Neural crest cell (in vitro differentiated cells): ENCODE results near the gene CLMP. TPM values are rescaled to one million over a fixed set of nuclear protein-coding genes. Genes with fewer than 3 reads are reported as not detected.

Experiments
- DNase-seq: peaks from one replicate; pipeline ENCODE4 v3.0.0; 2021; ENCODE audit warnings: low read depth, mixed read lengths, low spot score
- H3K27ac Mint-ChIP-seq: one replicate; pipeline ENCODE4 v1.8.0; 2021; ENCODE audit warnings: mild to moderate bottlenecking, mixed read lengths; ENCODE audit not compliant: unreplicated experiment
- H3K27me3 Mint-ChIP-seq: 2 replicates; pipeline ENCODE4 v1.8.0; 2021; ENCODE audit warnings: low read depth, mild to moderate bottlenecking, mixed read lengths
- H3K36me3 Mint-ChIP-seq: 2 replicates; pipeline ENCODE4 v1.8.0; 2021; ENCODE audit warnings: low read depth, mild to moderate bottlenecking, mixed read lengths
- H3K4me1 Mint-ChIP-seq: 2 replicates; pipeline ENCODE4 v1.8.0; 2021; ENCODE audit warnings: mixed read lengths
- H3K4me3 Mint-ChIP-seq: one replicate; pipeline ENCODE4 v1.8.0; 2021; ENCODE audit warnings: mild to moderate bottlenecking, mixed read lengths
- H3K9me3 Mint-ChIP-seq: 2 replicates; pipeline ENCODE4 v1.8.0; 2021; ENCODE audit warnings: mixed read lengths
- CTCF ChIP-seq: fragments of 200-600 bp; sonication (generic); conservative IDR thresholded peaks from 2 replicates; pipeline ENCODE4 v1.5.0; 2021; ENCODE audit warnings: antibody characterized with exemption, mild to moderate bottlenecking
- total RNA-seq: library from RNA; stranded (reverse); gene quantifications from 2 replicates; pipeline ENCODE4 v1.2.1, GENCODE V29; 2021

CLMP gene
- total RNA-seq, 1 donor from 2014 or later: 4.3 TPM

GRCh38 chr11:123129920-123130319 lies 65.1 kb downstream of the CLMP start:
- Mint-ChIP-seq H3K4me1 (peaks cover 18% of the 10 kb centered on the region), H3K4me3 (no peak overlapping the region), H3K9me3 (no peaks in the 10 kb centered on the region), H3K36me3 (no peaks in the 10 kb centered on the region), H3K27me3 (no peaks in the 10 kb centered on the region), H3K27ac (no peak overlapping the region)
- no peak for DNase-seq
- no peak for TF ChIP-seq CTCF

GRCh38 chr11:123125169-123125568 lies 69.9 kb downstream of the CLMP start:
- DNase-seq: no peak
- peaks cover 11% of the 10 kb centered on the region for H3K4me1 Mint-ChIP-seq
- no peaks in the 10 kb centered on the region for H3K27me3 Mint-ChIP-seq
- no peak overlapping the region for H3K4me3 Mint-ChIP-seq
- no peak overlapping the region for H3K27ac Mint-ChIP-seq
- H3K9me3 Mint-ChIP-seq: no peaks in the 10 kb centered on the region
- no peaks in the 10 kb centered on the region for H3K36me3 Mint-ChIP-seq
- no peak for TF ChIP-seq CTCF

- no peaks in the 10 kb centered on the region for H3K9me3 Mint-ChIP-seq
These were observed 72.2 kb downstream of the CLMP start for GRCh38 chr11:123122852-123123251.

GRCh38 chr11:123122341-123122740 lies 72.7 kb downstream of the CLMP start:
- Mint-ChIP-seq H3K27ac (no peak overlapping the region), H3K4me3 (no peak overlapping the region), H3K9me3 (no peaks in the 10 kb centered on the region), H3K4me1 (peaks cover 5% of the 10 kb centered on the region), H3K27me3 (no peaks in the 10 kb centered on the region), H3K36me3 (no peaks in the 10 kb centered on the region)
- DNase-seq: no peak
- no peak for TF ChIP-seq CTCF

More at GRCh38 chr11:123122852-123123251, 72.2 kb downstream of the CLMP start:
- H3K36me3 Mint-ChIP-seq: no peaks in the 10 kb centered on the region
- no peak for TF ChIP-seq CTCF
- no peaks in the 10 kb centered on the region for H3K27me3 Mint-ChIP-seq
- H3K4me1 Mint-ChIP-seq: peaks cover 5% of the 10 kb centered on the region
- H3K27ac Mint-ChIP-seq: no peak overlapping the region
- no peak for DNase-seq
- no peak overlapping the region for H3K4me3 Mint-ChIP-seq

- Mint-ChIP-seq H3K4me1 (peaks cover 2% of the 10 kb centered on the region), H3K9me3 (peaks cover 3% of the 10 kb centered on the region), H3K27ac (no peak overlapping the region), H3K36me3 (no peaks in the 10 kb centered on the region), H3K27me3 (no peaks in the 10 kb centered on the region), H3K4me3 (no peak overlapping the region)
- no peak for DNase-seq
- TF ChIP-seq CTCF: no peak
These were observed 78.6 kb downstream of the CLMP start for GRCh38 chr11:123116486-123116885.

- TF ChIP-seq CTCF: peak; percentile 88
- no peaks in the 10 kb centered on the region for H3K27me3 Mint-ChIP-seq
- H3K4me3 Mint-ChIP-seq: no peak overlapping the region
- peaks cover 3% of the 10 kb centered on the region for H3K9me3 Mint-ChIP-seq
- no peaks in the 10 kb centered on the region for H3K36me3 Mint-ChIP-seq
- H3K27ac Mint-ChIP-seq: no peak overlapping the region
- no peak for DNase-seq
- peaks cover 3% of the 10 kb centered on the region for H3K4me1 Mint-ChIP-seq
These were observed 83.6 kb downstream of the CLMP start for GRCh38 chr11:123111465-123111864.
